OCI-LY7 (cell line): ENCODE results near the gene HS3ST5. TPM values are rescaled to one million over a fixed set of nuclear protein-coding genes. Genes with fewer than 3 reads are reported as not detected.

ENCODE experiments used
- BruUV-seq: library from RNA; stranded (reverse); fragments of 400-500 nt; replicated peaks from 2 replicates; lab custom pipeline; 2021; lab: Mats Ljungman, UMichigan
- CTCF ChIA-PET: fragments of 300-600 bp; sonication (Branson Sonifier 250); formaldehyde crosslinking; loops from one replicate; lab custom pipeline; 2022; ENCODE audit warnings: antibody characterized with exemption; ENCODE audit not compliant: unreplicated experiment; lab: Charles Lee
- POLR2A ChIA-PET: fragments of 300-600 bp; sonication (Branson Sonifier 250); formaldehyde crosslinking; loops from one replicate; lab custom pipeline; 2022; ENCODE audit warnings: antibody characterized with exemption; lab: Charles Lee
- DNase-seq: peaks from one replicate; pipeline ENCODE4 v3.0.0-alpha.2; 2015; ENCODE audit warnings: low spot score
- H2AFZ ChIP-seq: fragments of 200-600 bp; sonication (generic), shearing (Covaris generic); 2 replicates; pipeline ENCODE4 v1.6.1; 2014; ENCODE audit warnings: mild to moderate bottlenecking, antibody characterized with exemption, low read length, moderate library complexity
- H3K27ac ChIP-seq: fragments of 200-600 bp; sonication (generic); 2 replicates; pipeline ENCODE4 v1.5.1; 2014; ENCODE audit warnings: mixed run types, low read depth, mild to moderate bottlenecking, moderate library complexity, low read length, inconsistent platforms; ENCODE audit not compliant: poor library complexity, severe bottlenecking
- H3K36me3 ChIP-seq: fragments of 200-600 bp; sonication (generic); 2 replicates; pipeline ENCODE4 v1.6.1; 2014; ENCODE audit warnings: mild to moderate bottlenecking, antibody characterized with exemption, low read length, moderate library complexity, mixed read lengths; ENCODE audit not compliant: insufficient read depth
- H3K4me1 ChIP-seq: fragments of 200-600 bp; sonication (generic); 2 replicates; pipeline ENCODE4 v1.5.1; 2014; ENCODE audit warnings: mild to moderate bottlenecking, low read length; ENCODE audit not compliant: insufficient read depth, poor library complexity, severe bottlenecking
- H3K4me2 ChIP-seq: fragments of 200-600 bp; sonication (generic); 2 replicates; pipeline ENCODE4 v1.6.1; 2014; ENCODE audit warnings: mild to moderate bottlenecking, low read length
- H3K4me3 ChIP-seq: fragments of 200-600 bp; sonication (generic); 2 replicates; pipeline ENCODE4 v1.5.1; 2014; ENCODE audit warnings: mild to moderate bottlenecking, low read depth, low read length; ENCODE audit not compliant: poor library complexity, severe bottlenecking
- H3K79me2 ChIP-seq: fragments of 200-600 bp; sonication (generic); 2 replicates; pipeline ENCODE4 v1.6.1; 2016; ENCODE audit warnings: low read depth, mild to moderate bottlenecking, low read length, moderate library complexity, mixed read lengths; ENCODE audit not compliant: insufficient read depth
- H3K9me2 ChIP-seq: fragments of 200-600 bp; sonication (generic); 2 replicates; pipeline ENCODE4 v1.6.1; 2016; ENCODE audit warnings: mild to moderate bottlenecking, low read length, mixed read lengths; ENCODE audit not compliant: insufficient read depth
- H3K9me3 ChIP-seq: fragments of 200-600 bp; sonication (generic); 2 replicates; pipeline ENCODE4 v1.6.1; 2014; ENCODE audit warnings: mild to moderate bottlenecking, mixed run types, low read length, mixed read lengths
- H4K20me1 ChIP-seq: fragments of 200-600 bp; sonication (generic); 2 replicates; pipeline ENCODE4 v1.6.1; 2014; ENCODE audit warnings: mild to moderate bottlenecking, antibody characterized with exemption, low read length, moderate library complexity, mixed read lengths; ENCODE audit not compliant: insufficient read depth
- CTCF ChIP-seq: fragments of 200-600 bp; sonication (generic); conservative IDR thresholded peaks from 2 replicates; pipeline ENCODE4 v1.5.1; 2014; ENCODE audit warnings: mild to moderate bottlenecking, antibody characterized with exemption, low read length, moderate library complexity, mixed read lengths
- EZH2phosphoT487 ChIP-seq: fragments of 200-600 bp; sonication (generic); IDR thresholded peaks from 2 replicates; pipeline ENCODE4 v1.6.1; 2018; ENCODE audit warnings: low read depth, borderline replicate concordance, mild to moderate bottlenecking, mixed run types, antibody characterized with exemption, low read length, moderate library complexity, mixed read lengths
- intact Hi-C: fragments of 100-400 bp; cut with micrococcal nuclease; formaldehyde crosslinking; loops from one replicate; pipeline ENCODE4 v1.10.0; 2022; ENCODE audit not compliant: unreplicated experiment
- total RNA-seq, 2 experiments: library from RNA; depleted of rRNA in 1 of 2; stranded (reverse); fragments of >200 nt in 1 of 2; shearing (Covaris generic) in 1 of 2; gene quantifications; 2 replicates each; pipeline ENCODE4 v1.2.3, GENCODE V29; 2014 to 2022

The HS3ST5 gene
- total RNA-seq, 2 experiments from 2014 or later = not detected

GRCh38 chr6:114058435-114058834 is 284.4 kb downstream of the HS3ST5 start:
- Histone ChIP-seq H3K79me2 (no peaks in the 10 kb centered on the region), H3K4me2 (no peak overlapping the region), H3K27ac (no peak overlapping the region), H3K4me1 (no peaks in the 10 kb centered on the region), H4K20me1 (no peaks in the 10 kb centered on the region; the same call in 1 of the 2 replicates), H3K4me3 (no peak overlapping the region), H3K9me2 (no peaks in the 10 kb centered on the region), H3K9me3 (no peaks in the 10 kb centered on the region), H2AFZ (no peak overlapping the region), H3K36me3 (no peaks in the 10 kb centered on the region)
- ChIA-PET POLR2A (no interaction called here), CTCF (no interaction called here)
- no peak for DNase-seq
- intact Hi-C loops = no loop called here
- BruUV-seq = no TSS peak
- TF ChIP-seq CTCF = no peak
- no peak for TF ChIP-seq EZH2phosphoT487

- no peak overlapping the region for H3K27ac ChIP-seq
- CTCF ChIA-PET = no interaction called here
These were observed 287.1 kb downstream of the HS3ST5 start for GRCh38 chr6:114055763-114056162.

More at GRCh38 chr6:114055763-114056162, 287.1 kb downstream of the HS3ST5 start:
- Histone ChIP-seq H3K9me3 (no peaks in the 10 kb centered on the region), H3K36me3 (no peaks in the 10 kb centered on the region), H3K79me2 (no peaks in the 10 kb centered on the region), H3K4me3 (no peak overlapping the region), H3K4me2 (no peak overlapping the region), H3K9me2 (no peaks in the 10 kb centered on the region), H4K20me1 (no peaks in the 10 kb centered on the region; the same call in 1 of the 2 replicates), H3K4me1 (no peaks in the 10 kb centered on the region), H2AFZ (no peak overlapping the region)
- POLR2A ChIA-PET = no interaction called here
- no peak for DNase-seq
- intact Hi-C loops = no loop called here
- BruUV-seq = no TSS peak
- TF ChIP-seq CTCF (no peak), EZH2phosphoT487 (no peak)
